Mesodermal cell (in vitro differentiated cells): Measurements from ENCODE around the gene SNRNP35.
"Not testable (repeated sequence)": the region's sequence is repeated elsewhere in the genome, so short reads cannot be mapped to it uniquely, and the experiment has no call there.

ENCODE experiments used
- H3K27ac ChIP-seq: 2 replicates; pipeline ENCODE4 v1.7.0; 2013; ENCODE audit warnings: mild to moderate bottlenecking, low read depth, low read length, moderate library complexity; ENCODE audit not compliant: severe bottlenecking
- H3K36me3 ChIP-seq: 2 replicates; pipeline ENCODE4 v1.7.1; 2013; ENCODE audit warnings: mild to moderate bottlenecking, low read length, moderate library complexity; ENCODE audit not compliant: control insufficient read depth, insufficient read depth
- H3K4me1 ChIP-seq: one replicate; pipeline ENCODE4 v1.7.1; 2013; ENCODE audit warnings: mild to moderate bottlenecking, low read length; ENCODE audit not compliant: insufficient read depth, control insufficient read depth, poor library complexity, severe bottlenecking
- H3K4me3 ChIP-seq: 2 replicates; pipeline ENCODE4 v1.7.0; 2013; ENCODE audit warnings: low read length, control low read depth, mild to moderate bottlenecking; ENCODE audit not compliant: insufficient read depth, poor library complexity, severe bottlenecking; ENCODE audit errors: extremely low read depth
- H3K9me3 ChIP-seq: 2 replicates; pipeline ENCODE4 v1.7.1; 2013; ENCODE audit warnings: mild to moderate bottlenecking, low read length, moderate library complexity; ENCODE audit not compliant: control insufficient read depth
- WGBS, 2 experiments: methylation state at CpG; one replicate each; pipeline ENCODE4 v1.1.5; 2013; ENCODE audit warnings: missing lambda C conversion rate in 2 of 2; ENCODE audit not compliant: insufficient coverage in 2 of 2; 5-methylcytosine and 5-hydroxymethylcytosine counted together

SNRNP35 gene

GRCh38 chr12:123449856-123450255 lies 8.1 kb upstream of the SNRNP35 start:
- Histone ChIP-seq H3K36me3 (no peaks in the 10 kb centered on the region), H3K9me3 (no peaks in the 10 kb centered on the region), H3K4me3 (no peak overlapping the region), H3K27ac (no peak overlapping the region), H3K4me1 (peaks cover 12% of the 10 kb centered on the region)
- WGBS, 2 experiments: 88% methylated on average over 3 of the region's 4 CpGs; no CpG with 5 or more reads in 1 of the 2 experiments

GRCh38 chr12:123450636-123451035 lies 7.3 kb upstream of the SNRNP35 start:
- WGBS, 2 experiments: 90 to 93% methylated on average over 5 to 8 of the region's 9 CpGs
- no peak overlapping the region for H3K4me3 ChIP-seq
- H3K4me1 ChIP-seq: peaks cover 8% of the 10 kb centered on the region
- no peaks in the 10 kb centered on the region for H3K36me3 ChIP-seq
- H3K9me3 ChIP-seq: no peaks in the 10 kb centered on the region
- H3K27ac ChIP-seq: no peak overlapping the region

GRCh38 chr12:123452276-123452550 lies 5.7 kb upstream of the SNRNP35 start:
- not testable (repeated sequence) for H3K9me3 ChIP-seq, H3K27ac ChIP-seq, H3K4me1 ChIP-seq, H3K36me3 ChIP-seq, H3K4me3 ChIP-seq
- 0% methylated on average over 1 of the region's 1 CpG for WGBS, 2 experiments

GRCh38 chr12:123453165-123453564 lies 4.8 kb upstream of the SNRNP35 start:
- H3K36me3 ChIP-seq: no peaks in the 10 kb centered on the region
- no peaks in the 10 kb centered on the region for H3K4me1 ChIP-seq
- H3K27ac ChIP-seq: no peak overlapping the region
- H3K4me3 ChIP-seq: no peak overlapping the region
- WGBS, 2 experiments: 100% methylated on average over 1 of the region's 3 CpGs; no CpG with 5 or more reads in 1 of the 2 experiments
- no peaks in the 10 kb centered on the region for H3K9me3 ChIP-seq

GRCh38 chr12:123463174-123463573 lies 5.2 kb downstream of the SNRNP35 start:
- not testable (repeated sequence) for H3K4me1 ChIP-seq, H3K27ac ChIP-seq, H3K4me3 ChIP-seq, H3K9me3 ChIP-seq
- peaks cover 12% of the 10 kb centered on the region for H3K36me3 ChIP-seq
- WGBS, 2 experiments: 99% methylated on average over 6 to 10 of the region's 11 CpGs

DNA sequence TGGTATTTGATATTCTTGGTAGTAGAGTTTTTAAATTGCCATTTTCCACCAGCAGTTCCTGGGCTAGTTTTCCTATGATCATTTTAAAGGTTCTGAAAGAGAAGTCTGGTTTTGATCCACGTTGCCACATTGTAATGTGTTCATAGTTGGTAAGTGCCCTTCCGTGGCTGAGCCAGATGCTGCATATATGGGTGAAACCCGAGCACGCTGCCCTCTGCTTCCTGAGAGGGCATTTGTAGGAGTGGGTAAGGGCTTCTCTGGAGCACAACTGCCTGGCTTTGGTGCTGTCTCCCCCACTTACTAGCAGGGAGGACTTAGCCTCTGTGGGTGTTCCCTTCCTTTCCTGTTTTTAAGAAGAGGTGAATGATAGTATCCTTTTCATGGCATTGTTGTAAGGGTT lies 7.1 kb downstream of the SNRNP35 start:
- WGBS, 2 experiments: 71 to 90% methylated on average over 2 to 4 of the region's 4 CpGs
- Histone ChIP-seq H3K4me1 (no peaks in the 10 kb centered on the region), H3K36me3 (peaks cover 24% of the 10 kb centered on the region), H3K27ac (no peak overlapping the region), H3K4me3 (no peak overlapping the region), H3K9me3 (no peaks in the 10 kb centered on the region)

DNA sequence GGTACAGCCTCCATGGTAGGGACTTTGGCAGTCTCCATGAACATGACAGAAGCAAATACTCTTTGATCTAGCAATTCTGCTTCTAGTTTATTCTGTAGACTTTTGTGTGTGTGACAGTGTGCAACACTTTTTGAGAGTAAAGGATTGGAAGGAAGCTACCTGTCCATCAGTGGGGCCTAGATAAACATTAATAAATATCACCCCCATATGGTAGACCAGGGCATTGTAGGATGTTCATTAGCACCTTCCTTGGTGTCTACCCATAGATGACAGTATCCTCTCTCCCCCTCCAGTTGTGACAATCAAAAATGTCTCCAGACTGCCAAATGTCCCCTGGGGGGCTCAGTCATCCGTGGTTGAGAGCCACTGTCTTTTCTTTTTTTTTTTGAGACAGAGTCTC lies 10.8 kb downstream of the SNRNP35 start:
- 83 to 100% methylated on average over 1 of the region's 1 CpG for WGBS, 2 experiments
- H3K36me3 ChIP-seq: peaks cover 49% of the 10 kb centered on the region
- no peak overlapping the region for H3K27ac ChIP-seq
- H3K4me3 ChIP-seq: no peak overlapping the region
- H3K9me3 ChIP-seq: no peaks in the 10 kb centered on the region
- no peaks in the 10 kb centered on the region for H3K4me1 ChIP-seq

DNA sequence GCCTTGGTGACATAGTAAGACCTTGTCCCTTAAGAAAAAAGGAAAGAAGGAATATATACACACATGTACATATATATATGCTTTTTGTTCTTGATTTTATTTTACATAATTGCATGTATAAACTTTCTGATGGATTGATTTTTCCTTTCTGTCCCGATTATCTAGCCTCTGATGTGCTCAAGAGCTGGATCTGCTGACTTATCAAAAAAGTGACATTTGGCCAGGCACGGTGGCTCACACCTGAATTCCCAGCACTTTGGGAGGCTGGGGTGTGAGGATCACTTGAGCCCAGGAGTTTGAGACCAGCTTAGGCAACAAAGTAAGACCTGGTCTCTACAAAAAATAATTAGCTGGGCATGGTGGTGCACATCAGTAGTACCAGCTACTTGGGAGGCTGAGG lies 12.0 kb downstream of the SNRNP35 start:
- H3K9me3 ChIP-seq: no peaks in the 10 kb centered on the region
- no peak overlapping the region for H3K4me3 ChIP-seq
- WGBS, 2 experiments: 91 to 100% methylated on average over 2 of the region's 2 CpGs
- H3K36me3 ChIP-seq: peaks cover 58% of the 10 kb centered on the region
- no peak overlapping the region for H3K27ac ChIP-seq
- H3K4me1 ChIP-seq: no peaks in the 10 kb centered on the region

GRCh38 chr12:123471374-123472068 lies 13.6 kb downstream of the SNRNP35 start:
- WGBS, 2 experiments: 89 to 92% methylated on average over 5 to 7 of the region's 8 CpGs
- no peak overlapping the region for H3K27ac ChIP-seq
- H3K4me3 ChIP-seq: no peak overlapping the region
- no peaks in the 10 kb centered on the region for H3K9me3 ChIP-seq
- peaks cover 56% of the 10 kb centered on the region for H3K36me3 ChIP-seq
- no peaks in the 10 kb centered on the region for H3K4me1 ChIP-seq

- Histone ChIP-seq H3K4me3 (no peak overlapping the region), H3K27ac (no peak overlapping the region), H3K36me3 (peaks cover 60% of the 10 kb centered on the region), H3K9me3 (no peaks in the 10 kb centered on the region), H3K4me1 (no peaks in the 10 kb centered on the region)
- 93 to 95% methylated on average over 12 of the region's 12 CpGs for WGBS, 2 experiments
These were observed 14.5 kb downstream of the SNRNP35 start for GRCh38 chr12:123472438-123472849.

- Histone ChIP-seq H3K27ac (no peak overlapping the region), H3K4me3 (no peak overlapping the region)
These were observed 16.7 kb downstream of the SNRNP35 start for GRCh38 chr12:123474485-123475245.

More at GRCh38 chr12:123474485-123475245, 16.7 kb downstream of the SNRNP35 start:
- H3K4me1 ChIP-seq: no peaks in the 10 kb centered on the region
- WGBS, 2 experiments: 92 to 97% methylated on average over 11 of the region's 13 CpGs
- H3K9me3 ChIP-seq: no peaks in the 10 kb centered on the region
- peaks cover 71% of the 10 kb centered on the region for H3K36me3 ChIP-seq
